ENCODE measurements around the gene NCAM1.

NCAM1 gene

GRCh38 chr11:113014262-113015097, 53.3 kb downstream of the NCAM1 start:
- H3K4me3 ChIP-seq (ENCODE audit: low read depth in 1 of 2, low read length in 1 of 2), result no peak overlapping the region
- H3K9me3 ChIP-seq, result no peaks in the 10 kb centered on the region
- H3K27ac ChIP-seq, result no peak overlapping the region
- H3K4me1 ChIP-seq (ENCODE audit: control insufficient read depth in 1 of 2, insufficient read depth in 1 of 2, low read depth in 1 of 2, low read length in 1 of 2), result no peaks in the 10 kb centered on the region
- no peaks in the 10 kb centered on the region for H3K36me3 ChIP-seq
- H3K27me3 ChIP-seq, result no peaks in the 10 kb centered on the region
- no peak for TF ChIP-seq CTCF (IDR thresholded peaks at IDR 0.05)

GRCh38 chr11:113015098-113015455, 53.9 kb downstream of the NCAM1 start:
- no peaks in the 10 kb centered on the region for H3K9me3 ChIP-seq
- H3K36me3 ChIP-seq, result no peaks in the 10 kb centered on the region
- no peaks in the 10 kb centered on the region for H3K4me1 ChIP-seq (ENCODE audit: control insufficient read depth in 1 of 2, insufficient read depth in 1 of 2, low read depth in 1 of 2, low read length in 1 of 2)
- no peaks in the 10 kb centered on the region for H3K27me3 ChIP-seq
- no peak for TF ChIP-seq CTCF (IDR thresholded peaks at IDR 0.05)
- no peak overlapping the region for H3K27ac ChIP-seq
- no peak overlapping the region for H3K4me3 ChIP-seq (ENCODE audit: low read depth in 1 of 2, low read length in 1 of 2)

GRCh38 chr11:113016905-113017304, 55.7 kb downstream of the NCAM1 start:
- Histone ChIP-seq H3K36me3 (no peaks in the 10 kb centered on the region), H3K27me3 (no peaks in the 10 kb centered on the region), H3K4me3 (ENCODE audit: low read depth in 1 of 2, low read length in 1 of 2) (no peak overlapping the region), H3K27ac (no peak overlapping the region), H3K4me1 (ENCODE audit: control insufficient read depth in 1 of 2, insufficient read depth in 1 of 2, low read depth in 1 of 2, low read length in 1 of 2) (no peaks in the 10 kb centered on the region), H3K9me3 (no peaks in the 10 kb centered on the region)
- no peak for TF ChIP-seq CTCF (IDR thresholded peaks at IDR 0.05)

- H3K9me3 ChIP-seq, result no peaks in the 10 kb centered on the region
- no peak overlapping the region for H3K4me3 ChIP-seq (ENCODE audit: low read depth in 1 of 2, low read length in 1 of 2)
- H3K4me1 ChIP-seq (ENCODE audit: control insufficient read depth in 1 of 2, insufficient read depth in 1 of 2, low read depth in 1 of 2, low read length in 1 of 2), result no peaks in the 10 kb centered on the region
- no peaks in the 10 kb centered on the region for H3K36me3 ChIP-seq
- H3K27ac ChIP-seq, result no peak overlapping the region
- no peaks in the 10 kb centered on the region for H3K27me3 ChIP-seq
- TF ChIP-seq CTCF (IDR thresholded peaks at IDR 0.05), result no peak
These were observed 57.7 kb downstream of the NCAM1 start for GRCh38 chr11:113018913-113019312.

GRCh38 chr11:113019711-113020110, 58.5 kb downstream of the NCAM1 start:
- Histone ChIP-seq H3K27me3 (no peaks in the 10 kb centered on the region), H3K27ac (no peak overlapping the region), H3K9me3 (no peaks in the 10 kb centered on the region), H3K4me1 (ENCODE audit: control insufficient read depth in 1 of 2, insufficient read depth in 1 of 2, low read depth in 1 of 2, low read length in 1 of 2) (no peaks in the 10 kb centered on the region), H3K36me3 (no peaks in the 10 kb centered on the region), H3K4me3 (ENCODE audit: low read depth in 1 of 2, low read length in 1 of 2) (no peak overlapping the region)
- no peak for TF ChIP-seq CTCF (IDR thresholded peaks at IDR 0.05)
